ENCODE data around the gene FAM3C.

DNA sequence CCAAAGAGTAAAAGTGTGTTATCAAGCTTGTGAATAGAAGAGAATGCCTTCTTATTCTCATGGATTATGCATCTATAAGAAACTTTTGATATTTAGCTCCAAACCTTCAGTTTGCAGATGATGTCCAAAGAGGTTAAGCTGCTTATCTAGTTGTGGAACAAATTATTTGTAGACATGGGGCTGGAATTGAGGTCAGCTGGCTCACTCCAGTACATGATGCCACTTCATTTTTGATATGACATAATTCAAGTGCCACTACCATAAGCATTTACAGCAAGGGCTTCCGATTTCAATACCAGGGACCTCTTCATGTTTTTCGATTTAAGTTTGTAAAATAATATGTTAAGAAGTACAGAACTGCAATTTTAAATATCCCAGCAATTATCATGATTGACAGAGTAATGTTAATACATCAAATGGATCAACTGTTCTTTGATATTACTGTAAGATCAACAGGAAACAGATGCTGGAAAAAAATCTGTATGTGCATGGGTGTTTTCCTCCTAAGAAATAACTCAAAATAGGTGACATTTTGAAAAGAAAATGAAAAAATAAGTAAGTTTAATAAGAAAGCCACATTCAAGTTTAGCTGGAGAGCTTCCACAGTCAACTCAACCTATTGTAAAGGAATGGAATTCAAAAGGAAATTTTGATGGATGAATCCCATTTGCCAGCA, 12.7 kb downstream of the FAM3C start:
- TF ChIP-seq CTCF (IDR thresholded peaks at IDR 0.05), result no peak
- TF ChIP-seq POLR2A (IDR thresholded peaks at IDR 0.05), result no peak
